NCI-H1694 treated with DMSO at 0.1 percent for 48 hours (cell line): ENCODE data around the gene DOK6.

ENCODE experiments used
- DNase-seq: peaks from one replicate; lab custom pipeline; 2025; lab: John Stamatoyannopoulos, UW

The DOK6 gene

DNA sequence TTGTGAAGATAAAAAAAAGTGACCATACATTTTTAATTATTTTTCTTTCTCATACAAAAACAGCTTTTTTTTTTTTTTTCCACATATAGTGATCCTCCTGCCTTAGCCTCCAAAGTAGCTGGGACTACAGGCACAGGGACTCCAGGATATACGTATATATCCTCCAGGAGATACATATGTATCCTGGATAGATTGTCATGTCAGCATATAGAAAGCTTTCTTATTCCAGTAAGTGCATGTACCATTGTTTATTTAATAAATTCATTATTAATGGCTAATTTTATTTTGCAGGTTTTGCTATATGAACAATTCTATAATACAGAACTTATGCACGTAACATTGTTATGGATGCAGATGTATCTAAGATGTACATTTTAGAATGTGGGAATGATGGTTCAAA is 138.7 kb downstream of the DOK6 start:
- no peak for DNase-seq

DNA sequence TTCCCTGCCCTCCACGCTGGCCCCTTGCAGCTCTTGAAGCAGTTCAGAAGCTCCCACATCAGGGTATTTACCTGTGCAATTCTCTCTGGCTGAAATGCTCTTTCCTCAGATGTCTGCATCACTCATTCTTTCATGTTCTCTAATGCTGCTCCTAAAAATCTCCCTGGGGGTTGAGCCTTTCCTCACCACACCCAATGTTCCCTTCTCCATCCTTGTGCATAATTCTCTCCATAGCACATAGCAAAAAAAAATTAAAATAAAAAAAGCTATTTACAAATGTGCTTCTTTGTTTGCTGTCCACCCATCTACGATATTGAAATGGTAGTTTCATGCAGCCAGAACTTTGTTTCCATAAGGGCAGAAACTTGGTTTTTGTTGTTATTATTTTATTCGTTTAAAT is 155.5 kb downstream of the DOK6 start:
- DNase-seq: no peak

DNA sequence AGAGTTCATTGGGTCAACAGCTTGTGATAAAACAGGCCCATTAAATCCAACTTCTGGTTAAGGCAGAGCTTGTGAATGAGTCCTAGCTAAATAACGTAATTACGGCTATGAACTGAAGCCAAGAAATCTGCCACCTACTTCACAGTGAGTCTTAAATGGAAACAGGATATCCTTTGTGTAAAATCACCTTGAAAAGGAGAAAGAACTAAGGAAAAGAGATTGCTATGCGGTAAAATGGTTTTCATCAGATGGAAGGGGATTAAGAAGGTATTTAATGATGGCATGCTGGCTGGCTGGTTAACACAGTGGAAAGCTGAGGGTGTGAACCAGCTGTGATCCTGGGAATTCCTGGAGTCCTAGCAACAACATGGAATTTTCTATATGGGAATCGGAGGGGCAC is 156.6 kb downstream of the DOK6 start:
- DNase-seq: no peak

DNA sequence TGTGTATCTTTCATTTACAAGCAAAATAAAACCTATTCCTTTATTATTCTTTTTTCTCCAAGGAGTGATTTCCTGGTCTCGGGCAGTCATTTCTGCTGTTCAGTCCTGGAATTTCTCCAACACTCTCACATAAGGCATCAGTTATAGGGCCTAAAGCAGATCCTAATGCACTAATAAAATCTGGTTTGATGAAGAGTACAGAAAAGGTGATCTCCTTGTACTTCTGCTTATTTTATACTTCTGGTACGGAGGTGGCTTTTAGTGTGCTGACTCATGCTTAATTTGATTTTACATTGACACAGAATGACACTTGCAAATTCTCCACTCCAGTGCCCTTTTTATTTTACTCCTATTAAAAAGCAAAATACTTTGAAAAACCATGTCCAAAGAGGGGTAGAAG is 157.4 kb downstream of the DOK6 start:
- DNase-seq: no peak

DNA sequence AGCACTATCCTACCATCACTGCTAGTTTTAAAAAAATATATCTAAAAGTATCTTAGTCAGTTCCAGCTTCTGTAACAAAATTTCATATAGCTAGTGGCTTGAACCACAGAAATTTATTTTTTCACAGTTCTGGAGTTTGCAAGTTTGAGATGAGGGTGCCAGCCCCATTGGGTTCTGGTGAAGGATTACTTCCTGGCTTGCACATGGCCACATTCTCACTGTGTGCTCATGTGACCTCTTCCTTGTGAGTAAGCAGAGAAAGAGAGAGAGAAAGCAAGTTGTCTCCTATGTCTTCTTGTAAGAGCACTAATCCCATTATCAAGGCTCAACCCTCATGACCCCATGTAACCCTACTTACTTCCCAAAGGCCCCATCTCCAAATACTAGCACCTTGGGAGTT is 158.9 kb downstream of the DOK6 start:
- DNase-seq: no peak

DNA sequence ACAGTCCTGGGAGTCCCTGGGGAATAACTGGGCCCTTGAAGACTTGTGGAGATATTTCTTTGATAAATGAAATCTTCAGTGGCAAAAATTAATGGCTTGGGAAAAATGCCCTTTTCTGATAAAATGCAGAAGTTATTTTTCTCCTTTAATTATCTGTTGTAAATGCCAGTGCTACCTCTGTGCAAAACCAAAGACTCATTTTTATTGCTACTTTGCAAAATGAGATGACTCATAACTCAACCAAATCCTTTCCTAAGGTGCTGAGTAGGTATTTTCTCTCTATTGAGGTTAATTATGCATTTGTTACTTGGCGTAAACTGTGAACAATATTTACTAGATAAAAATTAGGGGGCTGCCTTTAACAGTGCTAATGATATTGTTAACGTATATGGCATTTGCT is 163.9 kb downstream of the DOK6 start:
- DNase-seq: no peak

DNA sequence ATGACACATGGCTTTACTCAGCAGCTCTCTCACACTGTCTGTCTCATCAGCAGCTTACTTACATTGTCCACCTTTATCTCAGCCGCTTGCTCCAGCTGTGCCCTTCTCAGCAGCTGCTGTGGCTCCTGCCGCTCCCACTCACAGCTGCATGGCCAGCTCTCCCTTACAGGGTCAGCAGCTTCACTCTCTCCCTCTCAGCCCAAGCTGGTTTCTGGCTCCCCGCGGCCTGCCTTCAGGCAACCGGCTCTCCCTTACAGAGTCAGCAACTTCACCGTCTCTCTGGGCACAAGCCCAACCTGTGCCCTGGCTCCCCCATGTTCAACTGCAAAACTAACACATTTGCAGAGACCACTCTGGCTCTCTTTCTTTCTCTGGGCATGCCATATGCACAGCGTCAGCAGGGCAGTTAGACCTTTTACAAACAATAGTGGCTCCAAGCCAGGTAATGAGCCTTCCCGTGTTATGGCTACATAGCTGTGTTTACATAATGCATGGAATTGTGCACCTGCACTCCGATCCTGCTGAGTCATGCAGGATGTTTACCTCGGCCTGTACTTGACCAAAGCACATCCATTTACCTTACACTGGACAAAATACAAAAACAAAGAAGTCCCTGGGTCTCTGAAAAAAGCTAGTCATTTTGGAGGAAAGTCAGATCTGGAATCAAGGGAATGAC is 167.3 kb downstream of the DOK6 start:
- no peak for DNase-seq

DNA sequence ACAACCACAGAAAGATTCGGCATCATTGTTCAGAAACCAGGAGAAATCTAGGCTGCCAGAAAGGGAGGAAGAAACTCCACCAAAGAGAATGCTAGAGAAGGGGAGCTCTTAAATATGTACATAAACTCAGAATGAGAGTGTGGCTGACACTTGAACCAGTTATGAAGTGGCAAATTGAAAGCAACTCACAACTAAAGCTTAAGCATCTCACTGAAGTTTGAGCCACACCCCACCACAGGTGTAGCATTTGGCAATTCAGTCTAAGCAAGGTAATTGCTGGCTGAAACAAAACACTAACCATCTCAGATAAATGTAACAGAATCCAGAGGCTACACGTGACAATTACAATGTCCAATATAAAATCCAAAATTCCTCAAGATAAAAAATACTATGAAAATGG is 168.4 kb downstream of the DOK6 start:
- no peak for DNase-seq

DNA sequence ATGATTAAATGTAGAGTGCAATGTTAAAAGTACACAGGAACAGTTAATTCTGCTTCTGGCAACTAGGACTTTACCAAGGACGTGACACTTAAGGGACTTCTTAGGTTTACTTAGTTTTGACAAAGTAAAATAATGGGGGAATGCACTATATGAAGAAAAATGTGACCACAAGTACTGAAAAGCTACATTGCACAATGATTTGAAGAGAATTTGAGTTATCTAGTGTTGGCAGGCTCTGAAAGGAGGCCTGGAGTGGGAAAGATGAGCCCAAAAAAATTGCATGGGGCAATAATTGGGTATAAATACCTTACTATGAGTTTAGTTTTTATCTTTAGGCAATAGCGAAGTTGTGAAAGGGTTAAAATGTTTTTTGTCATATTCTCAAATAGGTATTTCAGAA is 173.7 kb downstream of the DOK6 start:
- no peak for DNase-seq

DNA sequence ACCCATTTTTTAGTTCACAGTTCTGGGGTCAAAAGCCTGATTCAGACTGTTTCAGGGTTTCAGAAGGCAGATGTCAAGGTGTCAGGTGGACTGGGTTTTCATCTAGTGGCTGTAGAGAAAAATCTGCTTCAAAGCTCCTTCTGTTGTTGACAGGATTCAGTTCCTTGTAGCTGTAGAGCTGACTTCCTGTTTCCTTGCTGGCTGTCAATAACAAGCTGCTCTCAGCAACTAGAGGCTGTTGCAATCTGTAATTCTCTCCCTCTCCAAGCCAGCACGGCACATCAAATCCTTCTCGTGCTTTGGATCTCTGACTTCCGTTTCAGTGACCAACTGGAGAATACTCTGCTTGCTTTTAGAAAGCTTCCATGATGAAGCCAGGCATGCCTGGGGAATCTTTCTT is 179.4 kb downstream of the DOK6 start:
- DNase-seq: no peak

DNA sequence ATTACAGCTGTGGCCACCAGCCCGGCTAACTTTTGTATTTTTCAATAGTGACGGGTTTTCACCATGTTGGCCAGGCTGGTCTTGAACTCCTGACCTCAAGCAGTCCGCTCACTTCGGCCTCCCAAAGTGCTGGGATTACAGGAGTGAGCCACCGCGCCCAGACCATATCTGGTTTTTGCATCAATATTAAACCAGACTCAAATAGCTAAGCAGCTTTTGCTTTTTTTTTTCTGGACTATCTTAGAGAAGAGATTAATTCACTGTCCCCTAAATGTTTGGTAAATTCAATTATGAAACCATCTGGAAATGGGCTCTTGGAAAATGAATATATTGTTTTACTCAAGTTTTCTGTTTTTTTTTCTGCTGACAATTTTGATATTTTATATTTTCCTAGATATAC is 183.7 kb downstream of the DOK6 start:
- DNase-seq: no peak

DNA sequence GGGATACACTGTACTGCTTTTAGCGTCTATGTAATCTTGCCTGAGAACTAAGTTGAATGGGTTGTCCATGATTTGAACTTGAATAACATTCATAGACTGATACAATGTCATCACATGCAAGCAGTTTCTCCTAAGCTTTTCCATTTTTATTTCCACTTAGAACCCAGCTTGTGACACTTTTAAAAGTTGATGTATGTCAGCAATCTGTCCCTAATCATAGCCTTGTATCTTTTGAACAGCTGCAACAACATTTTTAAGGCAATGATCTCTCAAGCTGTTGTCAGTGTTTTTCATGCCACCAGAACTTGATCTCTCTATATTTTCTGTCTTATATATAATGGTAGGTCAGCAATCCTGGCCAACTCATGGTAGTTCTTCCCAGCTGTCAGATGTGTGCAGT is 185.0 kb downstream of the DOK6 start:
- DNase-seq: no peak

DNA sequence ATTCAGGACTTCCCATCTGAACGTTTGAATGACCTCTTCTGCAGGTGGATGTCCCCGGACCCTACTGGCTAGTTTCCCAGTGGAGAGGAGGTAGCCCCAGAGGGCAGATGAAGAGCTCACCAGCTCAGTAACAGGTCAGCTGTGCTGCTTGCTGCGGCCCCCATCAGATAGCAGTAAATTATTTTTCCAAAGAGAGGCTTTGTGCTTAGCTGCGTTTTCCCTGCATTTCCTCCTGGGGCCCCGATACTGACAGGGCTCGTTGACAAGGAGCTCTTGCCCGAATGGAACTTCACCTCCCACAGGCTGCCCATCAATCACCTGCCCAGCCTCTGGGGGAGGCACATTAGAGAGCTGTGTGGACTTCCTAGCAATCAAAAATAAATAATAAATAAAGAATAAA is 185.8 kb downstream of the DOK6 start:
- no peak for DNase-seq

DNA sequence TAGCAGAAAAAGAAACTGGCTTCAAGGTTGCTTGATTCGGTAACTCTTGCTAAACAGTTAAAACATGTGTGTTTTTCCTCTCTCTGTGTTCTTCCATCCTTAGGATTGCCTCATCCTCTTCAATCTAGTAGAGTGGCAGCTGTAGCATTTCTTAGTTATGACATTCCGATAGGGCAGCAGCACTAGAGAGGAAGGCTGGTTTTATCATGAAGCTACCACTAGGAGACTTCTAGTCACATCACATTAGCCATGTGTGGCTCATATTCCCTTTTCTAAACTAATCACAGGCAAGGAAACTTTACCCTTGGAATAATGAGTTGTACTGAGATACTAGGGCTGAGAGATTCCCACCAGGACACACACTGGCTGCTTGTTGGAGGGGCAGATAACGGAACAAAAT is 187.6 kb downstream of the DOK6 start:
- DNase-seq: no peak

DNA sequence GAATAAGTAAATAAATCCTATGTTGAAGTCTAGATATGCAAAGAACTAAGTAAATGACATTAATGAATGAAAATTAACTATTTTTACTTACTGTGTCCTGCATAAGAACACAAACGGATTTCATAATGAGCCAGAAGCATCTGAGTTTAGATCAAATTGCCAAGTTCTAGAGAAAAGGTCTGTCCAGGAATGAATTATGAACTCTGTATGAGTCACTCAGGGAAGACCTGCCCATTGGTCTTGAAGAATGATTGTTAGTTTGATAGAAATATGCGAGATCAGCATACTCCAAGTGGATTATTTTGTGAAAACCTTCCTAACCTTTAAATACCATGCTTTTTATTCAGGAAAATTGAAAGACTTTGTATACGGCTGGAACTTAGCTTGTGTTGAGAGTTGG is 189.5 kb downstream of the DOK6 start:
- DNase-seq: no peak

DNA sequence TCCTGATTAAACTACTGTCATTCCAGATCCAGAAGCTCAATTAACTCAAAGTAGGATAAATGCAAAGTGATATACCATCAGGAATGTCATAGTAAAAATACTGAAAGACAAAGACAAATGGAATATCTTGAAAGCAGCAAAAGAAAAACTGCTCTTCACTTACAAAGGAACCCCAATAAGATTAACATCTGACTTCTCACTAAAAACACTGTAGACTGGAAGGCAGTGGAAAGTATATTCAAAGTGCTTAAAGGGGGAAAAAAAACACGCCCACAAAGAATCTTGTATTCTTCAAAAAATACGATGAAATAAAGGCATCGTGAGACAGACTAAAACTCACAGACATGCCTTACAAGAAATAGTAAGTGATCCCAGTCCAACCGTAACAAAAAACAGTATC is 195.7 kb downstream of the DOK6 start:
- DNase-seq: no peak

DNA sequence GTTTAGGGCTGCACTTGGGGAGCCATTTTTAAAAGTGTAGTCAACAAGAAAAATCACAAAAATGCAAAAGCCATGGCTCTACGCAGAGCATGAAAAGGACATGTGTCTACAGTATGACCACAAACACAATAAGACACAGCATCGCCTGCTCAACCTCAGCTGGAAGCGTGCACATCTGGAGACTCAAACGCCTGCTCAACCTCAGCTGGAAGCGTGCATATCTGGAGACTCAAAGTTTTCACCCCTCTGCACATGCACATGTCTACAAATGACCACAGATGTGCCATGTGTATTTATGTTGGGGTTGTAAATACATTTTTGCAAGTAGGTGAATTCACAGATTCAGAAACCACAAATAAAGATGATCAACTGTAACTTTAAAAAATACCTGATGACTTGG is 196.9 kb downstream of the DOK6 start:
- DNase-seq: no peak

DNA sequence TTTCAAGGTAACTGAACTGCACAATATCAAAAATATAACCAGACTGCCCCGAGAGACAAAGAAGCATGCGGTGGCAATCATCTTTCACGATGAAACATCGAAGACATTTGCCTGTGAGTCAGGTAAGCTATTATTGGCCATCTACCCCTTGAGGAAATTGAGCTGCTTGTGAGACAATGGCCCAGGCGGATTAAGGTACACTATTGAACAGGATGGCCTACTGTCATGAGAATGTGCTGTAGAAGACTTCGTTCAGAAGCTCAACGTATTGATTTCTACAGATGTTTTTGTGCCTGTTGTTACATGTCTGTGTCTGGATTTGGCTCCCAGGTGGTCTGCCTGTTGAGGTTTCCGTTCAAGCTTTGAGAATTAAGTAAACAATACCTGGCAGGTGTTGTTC is 198.7 kb downstream of the DOK6 start:
- no peak for DNase-seq

DNA sequence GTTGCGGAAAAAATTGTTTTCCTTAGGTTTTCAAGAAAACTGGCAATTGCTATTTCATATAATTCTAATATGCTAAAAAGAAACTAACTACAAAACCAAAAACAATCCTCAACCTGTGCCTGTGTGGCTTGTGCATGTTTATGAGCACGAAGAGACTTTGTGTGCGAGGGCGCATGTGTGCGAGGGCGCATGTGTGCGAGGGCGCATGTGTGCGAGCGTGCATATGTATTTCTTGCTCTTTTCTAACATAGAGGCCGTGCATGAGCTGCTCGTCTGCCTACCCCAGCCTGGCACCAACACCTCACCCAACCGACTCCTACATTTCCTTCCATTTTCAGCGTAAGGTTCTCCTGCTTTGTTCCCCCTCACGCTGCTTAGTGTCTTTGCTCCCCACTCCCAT is 211.6 kb downstream of the DOK6 start:
- DNase-seq: no peak

DNA sequence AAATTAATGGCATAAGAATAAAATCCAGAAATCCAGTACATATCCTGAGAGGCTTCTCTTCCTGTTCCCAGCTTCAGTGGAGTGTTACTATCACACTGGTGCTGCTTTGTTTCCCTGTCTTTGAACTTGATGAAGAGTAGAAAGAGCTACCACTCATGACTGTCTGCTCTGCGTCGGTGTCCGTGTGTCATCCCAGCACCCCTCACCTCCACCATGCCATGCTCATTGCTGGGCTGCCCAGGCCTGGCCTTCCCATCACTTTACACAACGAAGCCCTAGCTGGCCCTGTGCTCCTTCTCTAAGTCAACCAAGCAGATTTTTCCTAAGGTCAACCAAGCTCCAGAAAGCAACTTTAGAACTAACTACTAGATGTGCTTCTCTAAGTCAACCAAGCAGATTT is 215.4 kb downstream of the DOK6 start:
- DNase-seq: no peak

DNA sequence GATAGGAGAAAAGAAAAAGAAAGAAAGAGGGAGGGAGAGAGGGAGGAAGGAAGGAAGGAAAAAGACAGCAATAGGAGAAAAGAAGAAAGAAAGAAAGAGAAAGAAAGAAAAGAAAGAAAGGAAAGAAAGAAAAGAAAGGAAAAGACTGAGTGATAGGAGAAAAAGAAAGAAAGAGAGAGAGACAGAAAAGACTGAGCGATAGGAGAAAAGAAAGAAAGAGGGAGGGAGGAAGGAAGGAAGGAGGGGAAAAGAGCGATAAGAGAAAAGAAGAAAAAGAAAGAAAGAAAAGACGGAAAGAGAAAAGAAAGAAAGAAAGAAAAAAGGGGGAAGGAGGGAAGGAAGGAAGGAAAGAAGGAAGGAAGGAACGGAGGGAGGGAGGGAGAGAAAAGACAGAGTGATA is 216.7 kb downstream of the DOK6 start:
- DNase-seq: no peak

DNA sequence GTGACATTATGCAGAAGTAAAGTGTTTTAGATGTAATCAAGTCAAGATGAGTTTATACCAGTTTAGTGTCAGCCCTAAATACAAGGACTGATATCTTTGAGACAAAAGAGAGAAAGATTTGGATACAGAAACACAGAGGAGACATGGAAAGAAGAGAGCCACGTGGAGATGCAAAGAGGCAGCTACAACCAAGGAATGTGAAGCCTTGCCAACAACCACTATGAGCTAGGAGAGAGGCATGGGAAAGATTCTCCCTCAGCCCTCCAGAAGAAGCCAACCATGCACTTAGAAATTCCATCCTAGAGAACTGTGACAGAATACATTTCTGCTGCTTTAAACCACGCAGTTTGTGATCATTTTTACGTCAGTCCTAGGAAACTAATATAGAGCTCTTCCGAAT is 217.2 kb downstream of the DOK6 start:
- DNase-seq: no peak

DNA sequence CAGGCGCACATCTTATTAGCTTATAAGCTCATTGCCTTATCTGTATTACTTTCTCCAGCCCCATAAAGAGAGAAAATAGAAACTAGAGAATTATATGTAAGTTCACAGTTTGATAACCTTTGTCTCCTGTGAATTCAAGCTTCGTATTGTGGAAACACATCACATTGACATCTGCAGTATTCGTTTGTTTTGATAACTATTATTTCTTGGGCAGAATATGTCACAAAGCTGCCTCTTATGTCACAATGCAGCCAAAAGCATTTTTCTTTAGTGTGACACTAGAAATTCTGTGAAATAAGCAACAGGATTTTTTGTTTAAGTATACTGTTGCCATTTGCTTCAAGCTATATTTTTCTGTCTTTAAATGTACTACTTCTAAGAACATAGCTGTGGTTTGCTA is 221.5 kb downstream of the DOK6 start:
- DNase-seq: no peak

DNA sequence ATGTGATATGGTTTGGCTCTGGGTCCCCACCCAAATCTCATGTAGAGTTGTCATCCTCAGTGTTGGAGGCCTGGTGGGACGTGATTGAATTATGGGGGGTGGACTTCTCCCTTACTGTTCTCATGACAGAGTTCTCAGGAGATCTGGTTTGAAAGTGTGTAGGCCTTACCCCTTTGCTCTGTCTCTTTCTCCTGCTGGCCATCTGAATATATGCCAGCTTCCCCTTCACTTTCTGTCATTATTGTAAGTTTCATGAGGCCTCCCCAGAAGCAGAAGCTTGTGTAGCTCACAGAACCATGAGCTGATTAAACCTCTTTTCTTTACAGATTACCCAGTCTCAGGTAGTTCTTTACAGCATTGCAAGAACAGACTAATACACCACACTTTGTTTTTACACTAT is 222.3 kb downstream of the DOK6 start:
- no peak for DNase-seq

DNA sequence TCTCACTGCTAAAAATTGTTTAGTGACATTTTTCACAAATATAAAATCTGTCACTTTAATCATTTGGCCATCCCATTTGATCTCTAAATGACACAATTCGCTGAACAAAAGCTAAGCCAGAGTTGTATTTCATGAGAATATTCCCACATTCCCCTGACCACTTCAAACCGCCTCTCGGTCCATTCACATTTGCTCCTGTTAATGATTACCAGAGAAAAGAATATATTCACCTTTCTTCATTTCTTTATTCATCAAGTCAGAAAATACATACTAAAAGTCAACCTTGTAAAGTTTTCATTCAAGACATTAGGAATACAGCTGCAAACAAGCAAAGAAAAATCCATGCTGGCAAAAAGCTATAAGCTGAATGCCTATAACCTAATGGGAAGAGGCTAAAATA is 225.5 kb downstream of the DOK6 start:
- DNase-seq: no peak
